NB4 (cell line): ENCODE results near the gene CPXM2.

Source experiments
- MYC ChIP-seq: IDR thresholded peaks from 2 replicates; pipeline ENCODE4 v1.6.1; 2011; ENCODE audit warnings: low read depth, low read length
- POLR2A ChIP-seq: IDR thresholded peaks from 2 replicates; pipeline ENCODE4 v1.6.1; 2011; ENCODE audit warnings: mild to moderate bottlenecking; ENCODE audit not compliant: insufficient read length; ENCODE audit errors: extremely low read depth
- TF ChIP-seq, protein P1 (sequence below): IDR thresholded peaks from one replicate; pipeline ENCODE4 v1.5.1; 2012; ENCODE audit warnings: low read depth, low read length
- TF ChIP-seq, protein P2 (sequence below): IDR thresholded peaks from 2 replicates; pipeline ENCODE4 v1.6.1; 2011; ENCODE audit warnings: low read depth, low read length

GRCh38 chr10:123916775-123917174 lies 25.2 kb upstream of the CPXM2 start:
- TF ChIP-seq, protein P1, sequence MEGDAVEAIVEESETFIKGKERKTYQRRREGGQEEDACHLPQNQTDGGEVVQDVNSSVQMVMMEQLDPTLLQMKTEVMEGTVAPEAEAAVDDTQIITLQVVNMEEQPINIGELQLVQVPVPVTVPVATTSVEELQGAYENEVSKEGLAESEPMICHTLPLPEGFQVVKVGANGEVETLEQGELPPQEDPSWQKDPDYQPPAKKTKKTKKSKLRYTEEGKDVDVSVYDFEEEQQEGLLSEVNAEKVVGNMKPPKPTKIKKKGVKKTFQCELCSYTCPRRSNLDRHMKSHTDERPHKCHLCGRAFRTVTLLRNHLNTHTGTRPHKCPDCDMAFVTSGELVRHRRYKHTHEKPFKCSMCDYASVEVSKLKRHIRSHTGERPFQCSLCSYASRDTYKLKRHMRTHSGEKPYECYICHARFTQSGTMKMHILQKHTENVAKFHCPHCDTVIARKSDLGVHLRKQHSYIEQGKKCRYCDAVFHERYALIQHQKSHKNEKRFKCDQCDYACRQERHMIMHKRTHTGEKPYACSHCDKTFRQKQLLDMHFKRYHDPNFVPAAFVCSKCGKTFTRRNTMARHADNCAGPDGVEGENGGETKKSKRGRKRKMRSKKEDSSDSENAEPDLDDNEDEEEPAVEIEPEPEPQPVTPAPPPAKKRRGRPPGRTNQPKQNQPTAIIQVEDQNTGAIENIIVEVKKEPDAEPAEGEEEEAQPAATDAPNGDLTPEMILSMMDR, result no peak
- TF ChIP-seq POLR2A, result no peak
- no peak for TF ChIP-seq MYC
- TF ChIP-seq, protein P2, sequence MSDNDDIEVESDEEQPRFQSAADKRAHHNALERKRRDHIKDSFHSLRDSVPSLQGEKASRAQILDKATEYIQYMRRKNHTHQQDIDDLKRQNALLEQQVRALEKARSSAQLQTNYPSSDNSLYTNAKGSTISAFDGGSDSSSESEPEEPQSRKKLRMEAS, result no peak
